ENCODE results near the gene CCNB1IP1.
"Not testable (repeated sequence)": the region's sequence is repeated elsewhere in the genome, so short reads cannot be mapped to it uniquely, and the experiment has no call there.

CCNB1IP1 gene

GRCh38 chr14:20332788-20333493, at the start of gene CCNB1IP1:
CCNB1IP1 (minus strand) TSS chr14:20333279; CDS start chr14:20316523, 16,756 bp downstream.
- DNase-seq: peak; percentile 82

- no peak for DNase-seq
These were observed 49.4 kb upstream of the CCNB1IP1 start for GRCh38 chr14:20382526-20382925.

GRCh38 chr14:20381341-20381740, 48.3 kb upstream of the CCNB1IP1 start:
- no peak for DNase-seq

GRCh38 chr14:20380681-20381080, 47.6 kb upstream of the CCNB1IP1 start:
- no peak for DNase-seq

GRCh38 chr14:20379743-20380142, 46.7 kb upstream of the CCNB1IP1 start:
- no peak for DNase-seq

GRCh38 chr14:20377171-20377570, 44.1 kb upstream of the CCNB1IP1 start:
- DNase-seq: no peak

- DNase-seq: no peak
These were observed 43.1 kb upstream of the CCNB1IP1 start for GRCh38 chr14:20376071-20376588.

- DNase-seq: no peak
These were observed 42.4 kb upstream of the CCNB1IP1 start for GRCh38 chr14:20375471-20375870.

GRCh38 chr14:20372796-20373195, 39.7 kb upstream of the CCNB1IP1 start:
- DNase-seq: no peak

- DNase-seq: no peak
These were observed 32.8 kb upstream of the CCNB1IP1 start for GRCh38 chr14:20365928-20366327.

GRCh38 chr14:20358474-20358873, 25.4 kb upstream of the CCNB1IP1 start:
- not testable (repeated sequence) for DNase-seq

- DNase-seq: no peak
These were observed 23.3 kb upstream of the CCNB1IP1 start for GRCh38 chr14:20356422-20356821.

- DNase-seq: no peak
These were observed 17.8 kb upstream of the CCNB1IP1 start for GRCh38 chr14:20350860-20351259.

GRCh38 chr14:20350282-20350681, 17.2 kb upstream of the CCNB1IP1 start:
- no peak for DNase-seq

- no peak for DNase-seq
These were observed 14.7 kb upstream of the CCNB1IP1 start for GRCh38 chr14:20347747-20348146.

GRCh38 chr14:20346713-20347112, 13.6 kb upstream of the CCNB1IP1 start:
- no peak for DNase-seq

GRCh38 chr14:20345366-20345765, 12.3 kb upstream of the CCNB1IP1 start:
- DNase-seq: no peak

GRCh38 chr14:20343862-20344220, 10.8 kb upstream of the CCNB1IP1 start:
- DNase-seq: no peak

GRCh38 chr14:20343092-20343861, 10.2 kb upstream of the CCNB1IP1 start, which contains the start of gene PARP2:
PARP2 (plus strand) TSS chr14:20343635; CDS start chr14:20343642, 7 bp downstream.
- peak; percentile 96 for DNase-seq

GRCh38 chr14:20341646-20342045, 8.6 kb upstream of the CCNB1IP1 start:
- no peak for DNase-seq

- DNase-seq: not testable (repeated sequence)
These were observed 8.0 kb upstream of the CCNB1IP1 start for GRCh38 chr14:20341032-20341431.

- DNase-seq: no peak
These were observed 938 bp upstream of the CCNB1IP1 start for GRCh38 chr14:20334017-20334416.

- DNase-seq: no peak
These were observed 389 bp upstream of the CCNB1IP1 start for GRCh38 chr14:20333494-20333841.

GRCh38 chr14:20332431-20332787, 670 bp downstream of the CCNB1IP1 start:
- no peak for DNase-seq
